Smooth muscle cell (in vitro differentiated cells): Measurements from ENCODE around the gene ZGPAT. TPM values are rescaled to one million over a fixed set of nuclear protein-coding genes. Genes with fewer than 3 reads are reported as not detected.

Experiments
- DNase-seq: peaks from one replicate; lab custom pipeline; 2025; ENCODE audit not compliant: unreplicated experiment; lab: John Stamatoyannopoulos, UW
- H2AFZ ChIP-seq: fragments of 200-600 bp; sonication (generic); 2 replicates; pipeline ENCODE4 v1.6.0; 2016; ENCODE audit warnings: antibody characterized with exemption, low read depth, mild to moderate bottlenecking
- H3F3A ChIP-seq: fragments of 200-600 bp; sonication (generic); 2 replicates; pipeline ENCODE4 v1.6.0; 2017; ENCODE audit warnings: antibody characterized with exemption, low read depth
- H3K27ac ChIP-seq: fragments of 200-600 bp; sonication (generic); 2 replicates; pipeline ENCODE4 v1.5.1; 2016; ENCODE audit warnings: low read depth, mild to moderate bottlenecking
- H3K27me3 ChIP-seq: fragments of 200-600 bp; sonication (generic); 2 replicates; pipeline ENCODE4 v1.6.1; 2016; ENCODE audit warnings: low read depth, mild to moderate bottlenecking
- H3K36me3 ChIP-seq: fragments of 200-600 bp; sonication (generic); 2 replicates; pipeline ENCODE4 v1.5.1; 2016; ENCODE audit warnings: low read depth
- H3K4me1 ChIP-seq: fragments of 200-600 bp; sonication (generic); 2 replicates; pipeline ENCODE4 v1.5.1; 2016; ENCODE audit warnings: low read depth
- H3K4me2 ChIP-seq: fragments of 200-600 bp; sonication (generic); 2 replicates; pipeline ENCODE4 v1.6.0; 2016; ENCODE audit warnings: mild to moderate bottlenecking
- H3K4me3 ChIP-seq: fragments of 200-600 bp; sonication (generic); 2 replicates; pipeline ENCODE4 v1.5.1; 2016; ENCODE audit warnings: mild to moderate bottlenecking
- H3K79me2 ChIP-seq: fragments of 200-600 bp; sonication (generic); 2 replicates; pipeline ENCODE4 v1.6.0; 2016; ENCODE audit warnings: low read depth, mild to moderate bottlenecking
- H3K9ac ChIP-seq: fragments of 200-600 bp; sonication (generic); 2 replicates; pipeline ENCODE4 v1.6.0; 2016; ENCODE audit warnings: low read depth
- H3K9me3 ChIP-seq: fragments of 200-600 bp; sonication (generic); replicated peaks from 2 replicates; pipeline ENCODE4 v1.5.1; 2016; ENCODE audit warnings: low read depth
- H4K20me1 ChIP-seq: fragments of 200-600 bp; sonication (generic); 2 replicates; pipeline ENCODE4 v1.6.0; 2016; ENCODE audit warnings: low read depth
- WGBS: methylation state at CpG from one replicate; pipeline ENCODE4 v1.1.7; 2016; ENCODE audit warnings: low lambda C conversion rate; 5-methylcytosine and 5-hydroxymethylcytosine counted together
- polyA plus RNA-seq: library from polyadenylated mRNA; unstranded; fragments of >200 nt; fragmentation: Nextera tagmentation; extraction: Ambion mirVana; gene quantifications from 2 replicates; pipeline ENCODE4 v1.2.1, GENCODE V29; 2016
- total RNA-seq: library from RNA; depleted of rRNA; stranded (reverse); fragments of >200 nt; gene quantifications from 2 replicates; pipeline ENCODE4 v1.2.3, GENCODE V29; 2014
- TF ChIP-seq, protein P1 (sequence below): fragments of 200-600 bp; sonication (generic); IDR thresholded peaks from 2 replicates; pipeline ENCODE4 v1.5.1; 2017; ENCODE audit warnings: borderline replicate concordance, mild to moderate bottlenecking, antibody characterized with exemption; ENCODE audit not compliant: insufficient read depth, poor library complexity, severe bottlenecking

Gene ZGPAT
- total and polyA plus RNA-seq, 2 experiments from 2014 or later: 13.8 to 32.3 TPM

DNA sequence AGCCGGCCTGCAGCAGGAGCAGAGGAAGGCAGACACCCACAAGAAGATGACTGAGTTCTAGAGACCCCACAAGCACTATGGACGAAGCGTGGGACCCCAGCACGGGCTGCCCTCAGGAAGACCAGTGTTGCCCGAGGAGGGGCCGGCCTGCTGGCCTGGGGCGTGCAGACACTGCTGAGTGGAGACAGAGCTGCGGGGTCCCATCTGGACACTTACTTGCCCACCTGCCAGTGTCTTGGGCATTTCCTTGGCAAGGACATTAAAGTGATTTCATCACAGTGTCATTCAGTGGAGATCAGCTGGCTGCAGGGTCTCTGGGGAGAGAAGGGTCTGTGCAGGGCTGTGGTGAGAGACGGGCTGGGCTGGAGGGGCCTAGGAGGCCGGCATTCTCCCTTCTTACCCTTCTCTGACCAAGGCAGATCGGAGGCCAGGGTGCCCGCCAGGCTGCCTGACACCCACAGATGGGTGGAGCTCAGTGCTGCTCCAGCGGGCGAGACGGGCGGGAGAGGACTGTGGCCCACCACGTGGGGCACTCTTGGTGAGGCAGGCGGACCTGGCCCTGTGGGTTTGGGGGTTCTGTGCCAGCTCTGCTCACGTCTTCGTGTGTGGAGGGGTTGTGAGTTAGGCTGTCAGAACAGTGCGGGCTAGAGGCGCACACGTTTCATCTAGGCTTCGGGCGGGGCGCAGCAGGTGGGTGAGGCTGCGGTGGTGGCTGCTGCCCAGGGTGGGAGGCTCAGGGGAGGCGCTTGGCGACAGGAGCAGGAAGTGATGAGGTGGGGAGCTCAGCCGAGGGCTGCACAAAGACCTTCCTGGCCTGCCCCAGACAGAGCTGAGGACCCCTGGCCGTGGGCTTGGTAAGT lies 28.2 kb downstream of the ZGPAT start, which contains the start of gene LIME1:
TSS of gene LIME1 (plus strand) at position 806 of the 860 bp plus-strand sequence. CDS start 886 bp downstream, outside the sequence.
- peaks cover 63% of the 10 kb centered on the region for H4K20me1 ChIP-seq
- TF ChIP-seq, protein P1, sequence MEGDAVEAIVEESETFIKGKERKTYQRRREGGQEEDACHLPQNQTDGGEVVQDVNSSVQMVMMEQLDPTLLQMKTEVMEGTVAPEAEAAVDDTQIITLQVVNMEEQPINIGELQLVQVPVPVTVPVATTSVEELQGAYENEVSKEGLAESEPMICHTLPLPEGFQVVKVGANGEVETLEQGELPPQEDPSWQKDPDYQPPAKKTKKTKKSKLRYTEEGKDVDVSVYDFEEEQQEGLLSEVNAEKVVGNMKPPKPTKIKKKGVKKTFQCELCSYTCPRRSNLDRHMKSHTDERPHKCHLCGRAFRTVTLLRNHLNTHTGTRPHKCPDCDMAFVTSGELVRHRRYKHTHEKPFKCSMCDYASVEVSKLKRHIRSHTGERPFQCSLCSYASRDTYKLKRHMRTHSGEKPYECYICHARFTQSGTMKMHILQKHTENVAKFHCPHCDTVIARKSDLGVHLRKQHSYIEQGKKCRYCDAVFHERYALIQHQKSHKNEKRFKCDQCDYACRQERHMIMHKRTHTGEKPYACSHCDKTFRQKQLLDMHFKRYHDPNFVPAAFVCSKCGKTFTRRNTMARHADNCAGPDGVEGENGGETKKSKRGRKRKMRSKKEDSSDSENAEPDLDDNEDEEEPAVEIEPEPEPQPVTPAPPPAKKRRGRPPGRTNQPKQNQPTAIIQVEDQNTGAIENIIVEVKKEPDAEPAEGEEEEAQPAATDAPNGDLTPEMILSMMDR: no peak
- 91% methylated on average over 31 of the region's 31 CpGs for WGBS
- H3K4me1 ChIP-seq: peaks cover 24% of the 10 kb centered on the region
- no peak within 1 kb of the TSS for H2AFZ ChIP-seq
- H3K27ac ChIP-seq: no peak within 1 kb of the TSS
- no peaks in the 10 kb centered on the region for H3K79me2 ChIP-seq
- H3K27me3 ChIP-seq: no peaks in the 10 kb centered on the region
- no peaks in the 10 kb centered on the region for H3K9me3 ChIP-seq
- peak within 1 kb of the TSS; percentile 58 for H3K4me3 ChIP-seq
- no peak for DNase-seq
- H3K36me3 ChIP-seq: no peaks in the 10 kb centered on the region
- H3K9ac ChIP-seq: no peak within 1 kb of the TSS
- H3K4me2 ChIP-seq: peak within 1 kb of the TSS; percentile 96
- H3F3A ChIP-seq: peaks cover 17% of the 10 kb centered on the region

DNA sequence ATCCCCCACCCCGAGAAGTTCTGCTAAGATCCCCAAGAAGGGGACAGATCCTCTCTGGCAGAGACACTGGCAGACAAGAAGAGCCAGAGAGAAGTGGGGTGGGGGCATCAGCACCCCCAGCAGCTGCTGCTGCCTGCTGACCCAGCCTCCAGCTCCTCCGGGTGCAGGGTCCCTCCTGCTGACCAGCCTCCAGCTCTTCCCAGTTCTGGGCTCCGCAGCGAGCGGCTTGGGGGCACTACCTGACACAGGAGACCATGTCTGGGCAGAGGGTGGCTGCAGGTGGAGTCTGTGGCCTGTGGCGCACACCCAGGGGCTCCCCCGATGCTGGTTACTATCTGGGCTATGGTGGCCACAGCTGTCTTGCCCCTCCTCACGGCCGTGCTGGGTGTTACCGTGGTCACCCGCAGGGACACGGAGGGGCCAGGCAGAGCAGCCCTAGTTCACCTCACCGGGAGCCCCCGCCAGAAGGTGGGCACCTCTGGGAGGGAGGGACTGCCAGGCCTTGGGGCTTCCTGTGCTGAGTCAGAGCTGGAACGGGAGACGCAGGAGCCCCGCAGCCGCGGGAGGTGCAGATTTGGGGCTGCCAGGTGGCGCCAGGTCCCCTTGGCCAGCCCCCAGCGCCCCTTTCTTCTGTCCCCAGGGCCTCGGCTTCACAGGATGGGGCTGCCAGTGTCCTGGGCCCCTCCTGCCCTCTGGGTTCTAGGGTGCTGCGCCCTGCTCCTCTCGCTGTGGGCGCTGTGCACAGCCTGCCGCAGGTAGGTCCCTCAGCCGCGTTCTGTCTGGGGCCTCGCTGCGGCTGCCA lies 29.3 kb downstream of the ZGPAT start:
- no peak overlapping the region for H3K9ac ChIP-seq
- TF ChIP-seq, protein P1: no peak
- no peaks in the 10 kb centered on the region for H3K27me3 ChIP-seq
- peaks cover 17% of the 10 kb centered on the region for H3F3A ChIP-seq
- peak overlapping the region; percentile 96 for H3K4me2 ChIP-seq
- 55% methylated on average over 29 of the region's 30 CpGs for WGBS
- DNase-seq: no peak
- H3K9me3 ChIP-seq: no peaks in the 10 kb centered on the region
- peak overlapping the region; percentile 58 for H3K4me3 ChIP-seq
- H3K79me2 ChIP-seq: no peaks in the 10 kb centered on the region
- peaks cover 62% of the 10 kb centered on the region for H4K20me1 ChIP-seq
- H3K4me1 ChIP-seq: peaks cover 30% of the 10 kb centered on the region
- no peak overlapping the region for H3K27ac ChIP-seq
- no peaks in the 10 kb centered on the region for H3K36me3 ChIP-seq
- no peak overlapping the region for H2AFZ ChIP-seq

DNA sequence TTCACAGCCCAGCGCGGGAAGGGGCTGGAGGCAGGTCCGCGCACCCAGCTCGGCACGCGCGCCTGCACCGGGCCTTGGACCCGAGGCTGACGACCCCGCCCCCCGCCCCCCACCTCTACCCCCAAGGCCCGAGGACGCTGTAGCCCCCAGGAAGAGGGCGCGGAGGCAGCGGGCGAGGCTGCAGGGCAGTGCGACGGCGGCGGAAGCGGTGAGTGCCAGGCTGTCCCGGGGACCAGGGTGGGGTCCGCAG lies 29.8 kb downstream of the ZGPAT start:
- TF ChIP-seq, protein P1: no peak
- peak overlapping the region; percentile 96 for H3K4me2 ChIP-seq

More for the DNA sequence above, 29.8 kb downstream of the ZGPAT start:
- Histone ChIP-seq H4K20me1 (peaks cover 59% of the 10 kb centered on the region), H3F3A (peaks cover 17% of the 10 kb centered on the region), H2AFZ (no peak overlapping the region), H3K4me3 (peak overlapping the region; percentile 58), H3K9ac (no peak overlapping the region), H3K9me3 (no peaks in the 10 kb centered on the region), H3K79me2 (no peaks in the 10 kb centered on the region), H3K4me1 (peaks cover 30% of the 10 kb centered on the region), H3K36me3 (no peaks in the 10 kb centered on the region), H3K27me3 (no peaks in the 10 kb centered on the region), H3K27ac (no peak overlapping the region)
- DNase-seq: no peak
- WGBS: 22% methylated on average over 9 of the region's 26 CpGs
